Naive thymus-derived CD8-positive, alpha-beta T cell (primary cell): ENCODE measurements around the gene CDA. TPM values are rescaled to one million over a fixed set of nuclear protein-coding genes. Genes with fewer than 3 reads are reported as not detected.

Source experiments
- ATAC-seq, 2 donors: fragments of 150-1000 bp; cut with Tn5 transposase in 1 of 2; sonication (Bioruptor Pico), chemical (Tn5 transposase) in 1 of 2; 1 replicate in 1 of 2; 2 replicates in 1 of 2; pipeline ENCODE4 v1.10.0; 2021; ENCODE audit warnings: mild to moderate bottlenecking in 2 of 2, moderate library complexity in 2 of 2
- POLR2A ChIA-PET: fragments of 350-600 bp; sonication (Branson Sonifier 250); formaldehyde crosslinking; loops from one replicate; lab custom pipeline; 2021; ENCODE audit warnings: antibody characterized with exemption; lab: Charles Lee
- DNase-seq, 10 donors: peaks; one replicate each; pipeline versions ENCODE4 v3.0.0 to v3.0.0-alpha.2; 2020 to 2022
- H3K27ac Mint-ChIP-seq, 10 donors: one replicate each; pipeline ENCODE4 v1.8.0; 2020 to 2022; ENCODE audit warnings: mild to moderate bottlenecking in 10 of 10, mixed read lengths in 10 of 10, moderate library complexity in 4 of 10, inconsistent platforms in 1 of 10
- H3K27me3 Mint-ChIP-seq, 5 donors: one replicate each; pipeline ENCODE4 v1.8.0; 2021 to 2022; ENCODE audit warnings: mixed read lengths in 5 of 5
- H3K36me3 Mint-ChIP-seq, 3 donors: one replicate each; pipeline ENCODE4 v1.8.0; 2020 to 2022; ENCODE audit warnings: mixed read lengths in 3 of 3, mild to moderate bottlenecking in 2 of 3, inconsistent platforms in 1 of 3
- H3K4me1 Mint-ChIP-seq, 4 donors: one replicate each; pipeline ENCODE4 v1.8.0; 2021 to 2022; ENCODE audit warnings: mixed read lengths in 4 of 4
- H3K4me3 Mint-ChIP-seq, 10 donors: one replicate each; pipeline ENCODE4 v1.8.0; 2020 to 2022; ENCODE audit warnings: mild to moderate bottlenecking in 10 of 10, mixed read lengths in 10 of 10, moderate library complexity in 6 of 10, inconsistent platforms in 1 of 10
- H3K9me3 Mint-ChIP-seq, 9 donors: one replicate each; pipeline ENCODE4 v1.8.0; 2020 to 2022; ENCODE audit warnings: mixed read lengths in 9 of 9, mild to moderate bottlenecking in 3 of 9, inconsistent platforms in 1 of 9, moderate library complexity in 1 of 9
- polyA plus RNA-seq, 3 donors: library from polyadenylated mRNA; unstranded; fragments of 300-500 nt; fragmentation: Illumina TruSeq; gene quantifications; one replicate each; pipeline ENCODE4 v1.2.3, GENCODE V29; 2021
- total RNA-seq, 8 experiments: library from RNA in 2 of 8; stranded (reverse) in 2 of 8; gene quantifications; one replicate each; pipeline ENCODE4 v1.2.3 and lab custom pipeline; 2021 to 2026

The CDA gene
- total and polyA plus RNA-seq, 5 experiments from 2014 or later = not detected

DNA sequence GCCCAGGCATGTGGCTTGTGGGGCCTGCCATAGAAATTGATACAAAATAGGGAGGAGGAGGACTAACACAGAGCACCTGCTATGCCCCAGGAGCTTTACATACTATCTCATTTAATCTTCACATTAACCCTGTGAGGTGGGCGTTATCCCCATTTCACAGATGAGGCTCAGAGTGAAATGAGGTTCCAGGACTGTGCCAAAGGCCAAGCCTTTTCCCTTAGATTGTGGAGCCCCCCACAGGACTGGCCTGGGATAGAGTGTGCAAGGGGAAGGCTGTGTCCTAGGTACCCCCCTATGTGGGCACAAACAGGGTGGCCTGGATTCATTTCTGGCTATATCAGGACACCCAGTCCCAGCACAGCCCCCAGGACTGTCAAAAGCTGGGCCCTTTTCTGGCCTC is 74.5 kb downstream of the CDA start:
- DNase-seq = no peak
- POLR2A ChIA-PET = interaction anchor here (1.5 kb wide), 1 partner anchor 29 kb away, joined by 5 read pairs; no protein-coding TSS in a partner anchor
- H3K27me3 Mint-ChIP-seq = no peaks in the 10 kb centered on the region
- H3K4me3 Mint-ChIP-seq = peak overlapping the region in 6 of 10 donors; percentile 11 to 100 (median 71)
- peaks cover 0 to 14% (median 4%) of the 10 kb centered on the region in 3 donors for H3K36me3 Mint-ChIP-seq
- peak overlapping the region in 4 of 10 donors; percentile 15 to 98 (median 50) for H3K27ac Mint-ChIP-seq
- no peak for ATAC-seq
- H3K4me1 Mint-ChIP-seq = peaks cover 29 to 42% (median 41%) of the 10 kb centered on the region in 4 donors
- H3K9me3 Mint-ChIP-seq = no peaks in the 10 kb centered on the region

DNA sequence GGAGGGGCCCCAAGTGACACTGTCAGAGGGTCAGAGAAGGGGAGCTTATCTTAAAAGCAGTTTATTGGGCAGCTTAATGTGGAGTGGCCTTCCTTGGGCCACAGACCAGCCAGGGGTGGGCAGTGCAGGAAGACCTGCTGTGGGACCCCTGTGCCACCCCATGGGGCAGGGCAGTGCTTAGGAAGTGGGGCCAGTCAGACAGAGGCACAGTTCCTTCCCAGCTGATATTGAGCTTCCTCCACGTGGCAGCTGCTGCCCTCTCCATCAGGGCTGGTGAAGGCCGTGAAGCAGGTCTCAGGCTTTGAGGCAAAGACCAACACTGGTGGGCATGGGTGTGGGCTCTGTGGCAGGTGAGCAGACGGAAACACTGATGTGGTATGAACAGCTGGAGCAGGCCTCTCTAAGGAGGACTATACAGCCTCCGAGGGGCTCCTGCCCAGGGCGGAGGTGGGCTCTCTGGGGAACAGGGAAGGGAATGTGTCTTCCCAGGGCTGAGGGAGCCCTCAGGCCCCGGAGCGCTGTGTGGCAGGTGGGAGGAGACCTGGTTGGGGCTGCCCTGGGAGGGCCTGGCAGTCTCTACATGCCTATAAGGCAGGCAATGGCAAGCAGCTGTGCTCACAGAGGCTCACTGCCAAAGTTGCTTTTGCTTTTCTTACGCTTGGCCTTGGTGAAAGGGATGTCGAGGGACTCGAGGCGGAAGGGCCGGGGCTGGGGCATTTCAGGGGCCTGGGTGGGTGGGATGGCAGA is 75.2 kb downstream of the CDA start:
- Mint-ChIP-seq H3K4me3 (peak overlapping the region in 3 of 10 donors; percentile 7 to 98 (median 12)), H3K9me3 (no peaks in the 10 kb centered on the region), H3K4me1 (peaks cover 26 to 38% (median 35%) of the 10 kb centered on the region in 4 donors), H3K27me3 (no peaks in the 10 kb centered on the region), H3K27ac (peak overlapping the region in 1 of 10 donors; percentile 40), H3K36me3 (peaks cover 0 to 8% (median 4%) of the 10 kb centered on the region in 3 donors)
- ATAC-seq (no peak), DNase-seq (peak in 1 of 10 donors; percentile 19)
- POLR2A ChIA-PET = interaction anchor here (1.5 kb wide), 1 partner anchor 30 kb away, joined by 5 read pairs; no protein-coding TSS in a partner anchor

DNA sequence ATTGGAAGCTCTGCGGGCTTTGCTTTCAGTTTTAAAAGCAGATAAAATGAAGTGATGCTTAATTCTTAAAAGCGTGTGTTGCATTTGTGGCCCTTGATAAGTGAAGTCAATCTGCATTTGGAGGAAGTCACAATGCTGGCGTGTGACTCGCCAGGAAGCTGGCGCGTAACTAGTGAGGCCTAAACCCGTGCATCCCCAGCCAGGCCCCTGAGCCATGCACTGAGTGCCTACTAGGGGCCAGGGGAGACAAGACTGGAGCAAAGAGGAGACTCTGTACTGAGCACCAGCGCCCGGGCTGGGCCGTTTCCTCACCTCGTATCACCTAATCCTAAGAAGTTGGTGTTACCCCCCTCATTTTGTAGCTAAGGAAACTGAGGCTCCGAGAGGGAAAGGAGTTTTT is 76.8 kb downstream of the CDA start:
- peak in 1 of 10 donors; percentile 24 for DNase-seq
- H3K36me3 Mint-ChIP-seq = peaks cover 0 to 4% (median 0%) of the 10 kb centered on the region in 3 donors
- H3K9me3 Mint-ChIP-seq = no peaks in the 10 kb centered on the region
- H3K4me3 Mint-ChIP-seq = peak overlapping the region in 1 of 10 donors; percentile 60
- ATAC-seq = no peak
- peaks cover 14 to 22% (median 19%) of the 10 kb centered on the region in 4 donors for H3K4me1 Mint-ChIP-seq
- no peaks in the 10 kb centered on the region for H3K27me3 Mint-ChIP-seq
- POLR2A ChIA-PET = interaction anchor here (0.7 to 1.7 kb wide), 2 partner anchors 32 to 867 kb away, joined by 5 to 6 read pairs; no protein-coding TSS in a partner anchor
- no peak overlapping the region for H3K27ac Mint-ChIP-seq

- DNase-seq (peak in 1 of 10 donors; percentile 22), ATAC-seq (no peak)
- H3K27ac Mint-ChIP-seq = no peak overlapping the region
- POLR2A ChIA-PET = interaction anchor here (1.7 kb wide), 1 partner anchor 32 kb away, joined by 6 read pairs; no protein-coding TSS in a partner anchor
- H3K4me1 Mint-ChIP-seq = peaks cover 12 to 18% (median 17%) of the 10 kb centered on the region in 4 donors
- H3K27me3 Mint-ChIP-seq = no peaks in the 10 kb centered on the region
- H3K4me3 Mint-ChIP-seq = no peak overlapping the region
- H3K9me3 Mint-ChIP-seq = no peaks in the 10 kb centered on the region
- peaks cover 0 to 2% (median 0%) of the 10 kb centered on the region in 3 donors for H3K36me3 Mint-ChIP-seq
Observed at GRCh38 chr1:20666146-20666545, 77.2 kb downstream of the CDA start.

- H3K27ac Mint-ChIP-seq = peak overlapping the region in 1 of 10 donors; percentile 66
- POLR2A ChIA-PET = interaction anchor here (1.7 kb wide), 1 partner anchor 33 kb away, joined by 6 read pairs; no protein-coding TSS in a partner anchor
- H3K9me3 Mint-ChIP-seq = no peaks in the 10 kb centered on the region
- DNase-seq = no peak
- peak; percentile 30 to 68 for ATAC-seq
- H3K36me3 Mint-ChIP-seq = no peaks in the 10 kb centered on the region
- H3K4me3 Mint-ChIP-seq = no peak overlapping the region
- H3K4me1 Mint-ChIP-seq = peaks cover 11 to 15% (median 12%) of the 10 kb centered on the region in 4 donors
- no peaks in the 10 kb centered on the region for H3K27me3 Mint-ChIP-seq
Observed at GRCh38 chr1:20666804-20667203, 77.9 kb downstream of the CDA start.

Other genes starting within 250 kb of the CDA start
- gene CAMK2N1, start 102.9 kb upstream of the CDA start, total RNA-seq = 1 to 10 TPM; 5.0 to 5.6 TPM
- gene CAMK2N1, start 102.9 kb upstream of the CDA start, polyA plus RNA-seq = under 1 TPM; 0.23 to 0.34 (median 0.25) TPM
- 10 to 100 TPM; 17.4 to 19.6 TPM for gene MUL1, start 80.9 kb upstream of the CDA start, total RNA-seq
- 10 to 100 TPM; 23.4 to 36.2 (median 30.3) TPM for gene MUL1, start 80.9 kb upstream of the CDA start, polyA plus RNA-seq
- gene FAM43B, start 36.5 kb upstream of the CDA start, total RNA-seq = not detected
- gene FAM43B, start 36.5 kb upstream of the CDA start, polyA plus RNA-seq = not detected
- 10 to 100 TPM; 29.8 to 31.9 TPM for gene PINK1, start 44.4 kb downstream of the CDA start, total RNA-seq
- gene PINK1, start 44.4 kb downstream of the CDA start, polyA plus RNA-seq = 10 to 100 TPM; 18.4 to 26.3 (median 19.5) TPM
- 100 to 1,000 TPM; 115 to 118 TPM for gene DDOST, start 72.3 kb downstream of the CDA start, total RNA-seq
- gene DDOST, start 72.3 kb downstream of the CDA start, polyA plus RNA-seq = 100 to 1,000 TPM; 209 to 255 (median 225) TPM
- not detected for gene KIF17, start 128.9 kb downstream of the CDA start, total RNA-seq
- not detected for gene KIF17, start 128.9 kb downstream of the CDA start, polyA plus RNA-seq
- gene SH2D5, start 143.6 kb downstream of the CDA start, total RNA-seq = not detected
- gene SH2D5, start 143.6 kb downstream of the CDA start, polyA plus RNA-seq = not detected
- 100 to 1,000 TPM; 335 to 362 TPM for gene HP1BP3, start 198.2 kb downstream of the CDA start, total RNA-seq
- gene HP1BP3, start 198.2 kb downstream of the CDA start, polyA plus RNA-seq = 100 to 1,000 TPM; 220 to 282 (median 278) TPM